ENCODE measurements around the gene GHRHR. TPM values are rescaled to one million over a fixed set of nuclear protein-coding genes. Genes with fewer than 3 reads are reported as not detected.
A peak's percentile ranks its signal among the peaks of the same experiment; 100 is the strongest.

The GHRHR gene
- not detected in 2 replicates for total RNA-seq

DNA sequence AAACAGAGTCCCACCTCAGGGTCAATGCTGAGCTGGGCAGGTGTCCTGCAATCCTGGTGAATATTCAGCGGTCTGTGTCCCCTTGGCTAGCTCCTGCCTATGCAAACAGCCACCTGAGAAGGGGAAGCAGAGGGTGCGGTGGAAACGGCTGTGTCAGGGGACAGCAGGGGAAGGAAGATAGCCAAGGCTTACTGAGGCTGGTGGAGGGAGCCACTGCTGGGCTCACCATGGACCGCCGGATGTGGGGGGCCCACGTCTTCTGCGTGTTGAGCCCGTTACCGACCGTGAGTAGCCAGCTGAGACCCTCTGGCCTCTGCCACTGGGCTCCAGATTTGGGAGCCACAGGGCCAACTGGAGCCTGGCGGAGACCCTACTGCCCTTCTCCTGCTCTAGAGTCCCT, at the start of gene GHRHR:
Gene GHRHR (plus strand): TSS at position 112 of the 400 bp plus-strand sequence. CDS start 116 bp downstream, at position 228.
- no peak within 1 kb of the TSS for H3K27ac Mint-ChIP-seq
- DNase-seq: peak; percentile 12
- H3K27me3 Mint-ChIP-seq: peaks cover 6% of the 10 kb centered on the region
- intact Hi-C loops (cut with micrococcal nuclease): no loop called here
- H3K36me3 Mint-ChIP-seq (ENCODE audit: low read depth): no peaks in the 10 kb centered on the region
- H3K4me3 Mint-ChIP-seq: no peak within 1 kb of the TSS
- H3K9me3 Mint-ChIP-seq: no peaks in the 10 kb centered on the region
- no peaks in the 10 kb centered on the region for H3K4me1 Mint-ChIP-seq

DNA sequence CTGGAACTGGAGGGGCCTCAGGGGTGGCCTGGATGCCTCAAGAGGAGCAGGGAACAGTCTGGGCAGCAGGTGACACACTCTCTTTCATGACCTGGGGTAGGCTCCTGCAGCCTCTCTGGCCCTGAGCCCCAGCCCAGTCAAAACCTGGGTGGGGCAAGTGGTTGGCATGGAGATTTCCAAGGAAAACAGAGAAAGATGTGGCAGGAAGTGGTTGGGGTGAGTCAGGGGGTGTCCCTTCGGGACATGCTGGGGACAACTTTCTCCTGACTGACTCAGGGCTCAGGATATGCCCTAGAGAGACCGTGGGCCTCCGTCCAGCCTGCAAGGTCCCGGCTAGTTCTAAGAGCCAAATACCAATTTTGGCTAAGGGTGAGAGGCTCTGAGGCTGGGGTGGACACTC, 49.2 kb upstream of the GHRHR start:
- H3K9me3 Mint-ChIP-seq: no peaks in the 10 kb centered on the region
- no peak for DNase-seq
- peaks cover 6% of the 10 kb centered on the region for H3K4me1 Mint-ChIP-seq
- no peak overlapping the region for H3K27ac Mint-ChIP-seq
- H3K27me3 Mint-ChIP-seq: no peaks in the 10 kb centered on the region
- no peak overlapping the region for H3K4me3 Mint-ChIP-seq
- intact Hi-C loops (cut with micrococcal nuclease): no loop called here
- H3K36me3 Mint-ChIP-seq (ENCODE audit: low read depth): no peaks in the 10 kb centered on the region

DNA sequence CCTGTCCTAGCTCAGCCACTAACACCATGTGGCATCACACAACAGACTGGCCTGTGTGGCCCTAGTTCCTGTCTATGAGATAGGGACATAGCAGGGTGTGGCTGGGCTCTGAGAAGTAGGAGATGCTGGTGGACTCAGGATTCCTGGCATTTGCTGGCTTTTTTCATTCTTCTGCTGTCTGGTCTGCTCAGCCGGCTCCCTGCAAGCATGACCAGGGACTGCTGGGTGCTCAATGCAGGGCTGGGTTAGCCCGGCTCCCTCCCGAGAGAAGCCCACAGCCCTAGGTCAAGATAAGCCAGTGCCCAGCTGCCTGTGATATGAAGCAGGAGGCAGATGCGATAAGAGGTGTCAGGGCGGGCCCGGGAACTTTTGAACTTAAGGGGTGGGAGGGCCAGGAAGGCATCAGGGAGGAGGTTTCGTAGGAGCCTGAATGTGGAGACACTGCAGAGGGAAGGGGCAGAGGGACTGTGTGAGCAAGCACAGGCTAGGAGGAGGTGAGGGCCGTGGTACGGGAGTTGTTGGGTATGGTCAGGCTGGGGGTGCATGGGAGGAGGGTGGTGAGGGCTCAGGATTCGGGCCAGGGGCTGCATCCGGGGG, 48.6 kb upstream of the GHRHR start:
- no peaks in the 10 kb centered on the region for H3K27me3 Mint-ChIP-seq
- H3K9me3 Mint-ChIP-seq: no peaks in the 10 kb centered on the region
- no peaks in the 10 kb centered on the region for H3K36me3 Mint-ChIP-seq (ENCODE audit: low read depth)
- peaks cover 6% of the 10 kb centered on the region for H3K4me1 Mint-ChIP-seq
- no peak for DNase-seq
- intact Hi-C loops (cut with micrococcal nuclease): no loop called here
- no peak overlapping the region for H3K4me3 Mint-ChIP-seq
- no peak overlapping the region for H3K27ac Mint-ChIP-seq

DNA sequence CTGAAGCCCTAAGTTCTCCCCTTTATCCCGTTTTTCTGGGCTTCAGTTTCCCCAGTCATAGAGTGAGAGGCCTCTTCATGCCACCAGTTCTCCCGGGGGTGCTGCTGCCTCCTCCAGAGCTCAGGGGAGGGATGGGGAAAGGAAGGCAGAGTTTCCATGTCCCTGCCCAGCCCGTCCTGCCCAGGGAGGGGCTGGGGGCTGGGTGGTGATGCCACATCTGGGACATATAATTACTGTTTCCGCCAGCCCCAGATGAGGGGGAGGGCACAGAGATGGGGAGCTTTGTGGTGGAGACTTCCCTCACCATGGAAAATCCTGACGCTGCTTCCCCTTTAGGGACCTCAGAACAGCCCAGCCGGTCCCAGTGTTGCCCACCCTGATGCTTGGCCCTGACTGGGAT, 48.0 kb upstream of the GHRHR start:
- no peak overlapping the region for H3K27ac Mint-ChIP-seq
- H3K27me3 Mint-ChIP-seq: no peaks in the 10 kb centered on the region
- DNase-seq: no peak
- no peaks in the 10 kb centered on the region for H3K9me3 Mint-ChIP-seq
- no peak overlapping the region for H3K4me3 Mint-ChIP-seq
- no peaks in the 10 kb centered on the region for H3K36me3 Mint-ChIP-seq (ENCODE audit: low read depth)
- H3K4me1 Mint-ChIP-seq: peaks cover 6% of the 10 kb centered on the region
- intact Hi-C loops (cut with micrococcal nuclease): no loop called here

DNA sequence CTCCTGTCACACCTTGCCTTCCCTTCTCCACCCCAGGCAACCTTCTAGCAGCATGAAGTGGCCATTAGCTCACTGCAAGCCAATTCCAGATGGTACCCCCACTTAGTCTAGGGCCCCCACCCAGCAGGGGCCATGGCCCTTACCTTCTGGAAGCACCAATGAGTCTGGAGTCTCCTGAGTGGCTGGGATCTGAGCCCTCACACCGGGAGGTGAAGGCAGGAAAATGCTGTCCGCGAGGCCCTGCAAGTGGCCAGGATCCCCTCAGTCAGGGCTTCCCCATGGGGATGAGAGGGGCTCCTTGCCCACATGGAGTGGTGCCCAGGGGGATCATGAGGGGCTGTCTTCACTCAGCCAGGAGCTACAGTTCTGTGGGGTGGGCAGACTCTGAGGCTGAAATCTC, 47.5 kb upstream of the GHRHR start:
- DNase-seq: no peak
- H3K4me1 Mint-ChIP-seq: peaks cover 6% of the 10 kb centered on the region
- no peak overlapping the region for H3K4me3 Mint-ChIP-seq
- no peaks in the 10 kb centered on the region for H3K27me3 Mint-ChIP-seq
- intact Hi-C loops (cut with micrococcal nuclease): no loop called here
- no peaks in the 10 kb centered on the region for H3K9me3 Mint-ChIP-seq
- H3K36me3 Mint-ChIP-seq (ENCODE audit: low read depth): no peaks in the 10 kb centered on the region
- no peak overlapping the region for H3K27ac Mint-ChIP-seq

DNA sequence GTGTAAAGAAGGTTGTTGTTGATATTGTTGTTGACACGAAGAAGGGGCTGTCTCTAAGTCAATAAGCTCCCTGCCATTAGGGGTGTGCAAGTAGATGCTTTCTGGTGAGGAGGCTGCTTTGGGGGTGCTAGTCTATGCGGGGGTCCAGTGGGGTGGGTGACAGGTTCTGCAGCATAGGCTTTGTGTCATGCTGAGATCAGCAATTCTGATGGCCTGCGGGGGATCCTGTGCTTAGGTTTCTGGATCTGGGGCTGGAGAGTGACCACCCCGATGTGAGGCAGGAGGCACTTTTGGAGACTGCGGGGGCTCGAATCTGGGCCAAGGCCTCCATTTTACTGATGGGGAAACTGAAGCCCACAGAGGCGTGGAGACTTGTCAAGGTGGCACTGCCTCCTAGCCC, 47.0 kb upstream of the GHRHR start:
- no peaks in the 10 kb centered on the region for H3K27me3 Mint-ChIP-seq
- H3K4me3 Mint-ChIP-seq: no peak overlapping the region
- intact Hi-C loops (cut with micrococcal nuclease): no loop called here
- H3K27ac Mint-ChIP-seq: no peak overlapping the region
- no peak for DNase-seq
- no peaks in the 10 kb centered on the region for H3K9me3 Mint-ChIP-seq
- H3K4me1 Mint-ChIP-seq: peaks cover 6% of the 10 kb centered on the region
- H3K36me3 Mint-ChIP-seq (ENCODE audit: low read depth): no peaks in the 10 kb centered on the region

DNA sequence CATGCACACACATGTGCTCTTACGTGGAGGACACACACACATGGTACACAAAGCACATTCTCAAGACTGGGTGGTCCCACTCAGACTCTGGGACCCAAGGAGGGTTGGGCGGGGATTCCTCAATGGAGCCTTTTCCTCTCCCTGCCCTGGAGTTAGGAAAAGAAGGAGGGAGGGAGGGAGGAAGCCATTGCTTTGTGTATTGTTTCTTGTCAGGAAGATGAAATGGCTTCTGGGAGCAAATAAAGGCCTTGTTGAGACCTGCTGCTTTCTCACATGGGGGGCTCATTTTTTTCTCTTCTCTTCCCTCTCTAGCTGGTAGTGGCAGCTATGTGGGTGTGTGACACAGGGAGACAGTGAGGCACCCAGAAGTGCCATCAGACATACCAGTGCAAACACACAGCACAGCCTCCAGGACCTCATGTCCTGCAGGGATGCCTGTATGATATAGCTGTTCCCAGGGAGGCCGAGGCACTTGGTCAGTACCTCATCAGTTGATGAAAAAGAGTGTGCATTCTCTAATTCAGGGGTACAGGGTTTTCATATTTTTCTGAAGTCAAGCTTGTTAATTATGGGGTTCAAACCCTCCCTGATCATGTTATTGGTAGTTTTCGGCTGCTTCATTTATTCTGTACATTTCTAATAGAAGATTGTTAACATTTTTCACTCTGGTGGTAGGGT, 46.4 kb upstream of the GHRHR start:
- no peak overlapping the region for H3K27ac Mint-ChIP-seq
- H3K9me3 Mint-ChIP-seq: no peaks in the 10 kb centered on the region
- peaks cover 6% of the 10 kb centered on the region for H3K4me1 Mint-ChIP-seq
- no peak for DNase-seq
- H3K27me3 Mint-ChIP-seq: no peaks in the 10 kb centered on the region
- H3K4me3 Mint-ChIP-seq: no peak overlapping the region
- intact Hi-C loops (cut with micrococcal nuclease): no loop called here
- H3K36me3 Mint-ChIP-seq (ENCODE audit: low read depth): no peaks in the 10 kb centered on the region

DNA sequence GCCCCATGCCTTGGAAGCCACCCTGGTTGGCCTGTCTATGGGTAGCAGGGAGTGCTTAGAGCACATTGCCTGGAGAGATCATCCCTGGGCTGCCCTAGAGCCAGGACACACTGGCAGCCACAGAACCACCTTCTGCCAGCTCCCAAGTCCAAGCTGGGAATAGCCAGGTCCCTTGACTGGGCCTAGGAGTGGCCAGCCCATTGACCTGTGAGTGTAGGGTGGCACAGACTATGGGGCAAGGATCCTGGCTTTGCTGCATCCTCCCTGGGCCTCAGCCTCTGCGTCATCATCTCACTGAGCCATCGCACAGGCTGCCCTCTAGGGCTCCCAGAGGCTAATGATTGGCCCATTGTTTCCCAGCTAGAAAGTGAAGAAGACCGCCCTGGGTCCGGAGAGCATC, 45.1 kb upstream of the GHRHR start:
- Mint-ChIP-seq H3K9me3 (no peaks in the 10 kb centered on the region), H3K4me3 (no peak overlapping the region), H3K36me3 (ENCODE audit: low read depth) (no peaks in the 10 kb centered on the region), H3K27me3 (no peaks in the 10 kb centered on the region), H3K4me1 (peaks cover 6% of the 10 kb centered on the region), H3K27ac (no peak overlapping the region)
- intact Hi-C loops (cut with micrococcal nuclease): no loop called here
- no peak for DNase-seq

DNA sequence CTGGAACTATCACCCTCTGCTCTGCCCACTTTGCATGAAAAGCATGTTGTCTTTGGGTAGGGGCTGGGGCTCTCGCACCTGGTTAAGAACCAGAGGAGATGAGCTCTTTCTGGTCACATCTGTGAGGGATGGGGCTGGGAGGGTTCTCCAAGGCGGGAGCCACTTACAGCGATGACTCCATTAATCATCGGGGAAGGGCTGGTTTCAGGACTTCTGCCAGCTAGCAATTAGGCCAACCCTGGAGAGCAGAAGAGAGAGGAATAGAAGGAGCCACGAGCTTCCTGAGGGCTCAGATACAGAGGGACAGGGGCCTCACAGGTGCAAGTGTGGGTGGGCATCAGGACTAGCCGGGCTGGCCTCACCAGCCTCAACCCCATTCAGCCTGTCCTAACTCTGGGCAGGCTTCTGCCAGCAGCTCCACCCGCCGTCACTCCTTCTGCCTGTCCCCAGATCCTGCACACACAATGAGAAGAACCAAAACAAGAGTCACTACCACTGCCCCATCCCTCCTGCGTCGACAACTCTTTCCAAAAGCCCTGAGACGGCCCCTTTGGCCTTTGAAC, 43.7 kb upstream of the GHRHR start:
- no peaks in the 10 kb centered on the region for H3K36me3 Mint-ChIP-seq (ENCODE audit: low read depth)
- H3K4me1 Mint-ChIP-seq: no peaks in the 10 kb centered on the region
- no peaks in the 10 kb centered on the region for H3K9me3 Mint-ChIP-seq
- intact Hi-C loops (cut with micrococcal nuclease): no loop called here
- no peak overlapping the region for H3K4me3 Mint-ChIP-seq
- no peaks in the 10 kb centered on the region for H3K27me3 Mint-ChIP-seq
- no peak for DNase-seq
- no peak overlapping the region for H3K27ac Mint-ChIP-seq

DNA sequence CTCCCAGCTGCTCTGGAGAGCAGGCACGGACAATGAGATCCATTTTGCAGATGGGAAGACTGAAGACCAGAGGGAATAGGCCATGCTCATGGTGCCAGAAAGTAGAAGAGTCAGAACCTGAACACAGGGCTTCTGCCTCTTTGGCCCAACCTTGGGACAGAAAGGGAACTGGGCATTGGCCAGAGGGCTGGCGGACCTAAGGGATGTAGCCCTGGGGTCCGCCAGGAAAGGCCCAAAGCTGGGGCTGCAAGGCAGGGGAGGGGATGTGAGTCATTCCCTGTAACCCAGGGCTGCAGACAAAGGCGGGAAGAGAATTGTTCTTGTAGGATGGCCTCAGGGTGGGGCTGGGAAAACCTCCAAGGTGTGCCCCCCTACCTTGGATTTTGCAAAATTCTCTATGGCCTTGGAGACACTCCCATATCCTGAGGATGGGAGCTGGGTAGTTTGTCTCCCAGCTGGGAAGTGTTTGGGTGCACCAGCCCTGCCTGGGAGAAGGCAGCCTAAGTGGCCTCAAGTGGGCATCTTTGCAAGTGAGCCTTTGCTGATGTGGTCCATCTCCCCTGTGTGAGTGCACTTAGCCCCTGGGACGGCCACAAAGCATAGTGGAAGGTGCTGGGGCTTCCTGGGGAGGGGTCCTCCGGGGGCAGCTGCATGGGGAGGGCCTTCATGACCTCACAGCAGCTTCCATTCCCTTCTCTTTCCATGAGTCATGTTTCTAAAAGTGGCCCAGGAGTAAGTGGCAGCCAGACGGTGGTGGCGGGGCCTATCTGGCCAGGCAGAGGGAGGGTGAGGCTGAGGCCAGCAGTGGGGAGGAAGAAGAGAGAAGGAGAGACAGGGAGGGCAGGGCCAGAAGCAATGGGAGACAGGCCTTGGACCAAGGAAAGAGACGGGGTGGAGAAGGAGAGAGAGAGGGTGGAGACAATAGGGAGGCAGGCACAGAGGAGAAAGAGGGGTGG, 42.9 kb upstream of the GHRHR start:
- Mint-ChIP-seq H3K4me3 (no peak overlapping the region), H3K27ac (no peak overlapping the region), H3K4me1 (no peaks in the 10 kb centered on the region), H3K36me3 (ENCODE audit: low read depth) (no peaks in the 10 kb centered on the region), H3K9me3 (no peaks in the 10 kb centered on the region), H3K27me3 (no peaks in the 10 kb centered on the region)
- intact Hi-C loops (cut with micrococcal nuclease): no loop called here
- no peak for DNase-seq

DNA sequence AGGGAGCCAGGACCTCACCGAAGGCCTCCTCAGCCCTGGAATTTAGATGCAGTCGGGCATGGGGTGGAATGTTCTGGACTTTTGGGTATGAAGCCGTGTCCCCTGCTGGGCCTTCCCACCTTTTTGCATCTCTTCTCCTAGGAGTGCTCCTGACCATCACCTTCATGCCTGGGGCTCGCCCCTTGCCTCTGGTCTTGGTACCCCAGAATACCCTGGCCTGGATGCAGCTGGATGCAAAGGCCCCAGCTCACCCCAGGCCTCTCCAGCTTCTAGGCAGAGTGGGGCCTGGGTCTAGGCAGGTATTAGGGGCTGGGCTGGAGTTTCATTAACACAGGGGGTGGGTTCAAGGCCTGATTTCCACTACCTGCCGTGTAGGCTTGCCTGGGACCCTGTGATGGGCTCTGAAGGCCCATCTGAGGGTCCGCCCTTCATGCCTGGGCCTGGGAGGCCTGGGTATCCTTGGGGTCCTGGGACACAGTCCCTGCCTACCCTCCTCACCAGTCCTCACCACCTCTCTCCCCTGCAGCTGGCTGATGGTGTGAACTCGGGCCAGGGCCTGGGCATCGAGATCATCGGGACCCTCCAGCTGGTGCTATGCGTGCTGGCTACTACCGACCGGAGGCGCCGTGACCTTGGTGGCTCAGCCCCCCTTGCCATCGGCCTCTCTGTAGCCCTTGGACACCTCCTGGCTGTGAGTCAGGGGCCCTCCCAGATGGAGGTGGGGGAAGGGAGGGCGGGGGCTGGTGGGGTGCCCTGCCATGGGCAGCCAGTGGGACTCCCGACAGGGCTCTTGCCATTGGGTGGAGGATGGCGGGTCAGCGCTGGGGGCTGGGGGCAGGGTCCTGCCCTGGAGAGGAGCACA, 42.0 kb upstream of the GHRHR start:
- no peaks in the 10 kb centered on the region for H3K36me3 Mint-ChIP-seq (ENCODE audit: low read depth)
- H3K9me3 Mint-ChIP-seq: no peaks in the 10 kb centered on the region
- H3K4me3 Mint-ChIP-seq: no peak overlapping the region
- H3K27ac Mint-ChIP-seq: no peak overlapping the region
- H3K27me3 Mint-ChIP-seq: no peaks in the 10 kb centered on the region
- no peak for DNase-seq
- no peaks in the 10 kb centered on the region for H3K4me1 Mint-ChIP-seq
- intact Hi-C loops (cut with micrococcal nuclease): no loop called here

DNA sequence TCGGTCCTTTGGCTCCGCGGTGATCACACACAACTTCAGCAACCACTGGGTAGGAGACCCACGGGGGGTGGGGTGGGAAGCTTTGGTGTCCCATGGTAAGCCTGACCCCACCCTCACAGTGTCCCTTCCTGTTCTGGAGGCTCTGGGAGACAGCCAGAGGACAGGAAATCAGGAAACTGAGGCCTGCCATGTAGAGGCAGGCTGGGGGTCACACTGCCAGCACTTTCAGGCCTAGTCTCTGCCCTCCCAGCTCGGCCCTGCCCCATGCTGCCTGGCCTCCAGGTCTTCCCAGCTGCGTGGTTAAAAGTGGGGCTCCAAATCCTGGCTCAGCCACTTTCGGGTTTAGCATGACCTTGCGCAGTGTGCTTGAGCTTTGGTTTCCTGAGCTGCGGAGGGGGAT, 41.2 kb upstream of the GHRHR start:
- Mint-ChIP-seq H3K4me1 (no peaks in the 10 kb centered on the region), H3K4me3 (no peak overlapping the region)

DNA sequence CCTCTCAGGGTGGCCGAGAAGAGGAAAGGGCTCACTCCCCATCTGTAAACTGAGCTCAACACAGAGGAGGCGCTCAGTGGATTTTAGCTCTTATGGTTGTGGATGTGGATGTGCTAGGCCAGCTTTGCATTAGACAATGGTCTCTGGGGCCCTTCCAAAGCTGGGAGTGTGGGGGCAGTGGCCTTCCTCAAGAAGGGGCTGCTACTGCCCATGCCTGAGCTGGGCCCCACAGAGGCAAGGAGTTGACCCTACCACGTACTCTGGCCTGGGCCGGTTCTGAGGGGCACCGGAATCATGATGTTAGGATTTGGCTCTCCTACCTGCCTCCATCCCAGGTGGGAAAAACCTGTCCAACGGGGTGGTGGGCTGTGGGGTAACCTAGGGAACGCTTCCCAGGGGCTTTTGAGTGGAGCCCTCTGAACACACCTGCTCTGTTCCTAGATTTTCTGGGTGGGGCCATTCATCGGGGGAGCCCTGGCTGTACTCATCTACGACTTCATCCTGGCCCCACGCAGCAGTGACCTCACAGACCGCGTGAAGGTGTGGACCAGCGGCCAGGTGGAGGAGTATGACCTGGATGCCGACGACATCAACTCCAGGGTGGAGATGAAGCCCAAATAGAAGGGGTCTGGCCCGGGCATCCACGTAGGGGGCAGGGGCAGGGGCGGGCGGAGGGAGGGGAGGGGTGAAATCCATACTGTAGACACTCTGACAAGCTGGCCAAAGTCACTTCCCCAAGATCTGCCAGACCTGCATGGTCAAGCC, 40.6 kb upstream of the GHRHR start:
- H3K27ac Mint-ChIP-seq: no peak overlapping the region
- H3K4me3 Mint-ChIP-seq: no peak overlapping the region
- no peaks in the 10 kb centered on the region for H3K36me3 Mint-ChIP-seq (ENCODE audit: low read depth)
- H3K27me3 Mint-ChIP-seq: no peaks in the 10 kb centered on the region
- no peaks in the 10 kb centered on the region for H3K9me3 Mint-ChIP-seq
- intact Hi-C loops (cut with micrococcal nuclease): no loop called here
- no peak for DNase-seq
- H3K4me1 Mint-ChIP-seq: no peaks in the 10 kb centered on the region

More for the DNA sequence above, 41.2 kb upstream of the GHRHR start:
- no peaks in the 10 kb centered on the region for H3K36me3 Mint-ChIP-seq (ENCODE audit: low read depth)
- no peaks in the 10 kb centered on the region for H3K27me3 Mint-ChIP-seq
- no peaks in the 10 kb centered on the region for H3K9me3 Mint-ChIP-seq
- H3K27ac Mint-ChIP-seq: no peak overlapping the region
- DNase-seq: no peak
- intact Hi-C loops (cut with micrococcal nuclease): no loop called here
